ENCODE data around the gene DENND1C. TPM values are rescaled to one million over a fixed set of nuclear protein-coding genes. Genes with fewer than 3 reads are reported as not detected.

The DENND1C gene
- total RNA-seq, 6 experiments from 2014 or later, result 0.90 to 2.7 (median 1.8) TPM

GRCh38 chr19:6427131-6427530 is 54.5 kb downstream of the DENND1C start:
- no peak for ATAC-seq
- DNase-seq, result no peak
- intact Hi-C loops (cut with DNase I), result no loop called here
- WGBS (ENCODE audit: insufficient coverage, low coverage, low lambda C conversion rate, missing lambda C conversion rate), result 94% methylated on average over 7 of the region's 18 CpGs
- no peak for TF ChIP-seq POLR2A (IDR thresholded peaks at IDR 0.05)
- TF ChIP-seq CTCF (IDR thresholded peaks at IDR 0.05), result no peak
- no peaks in the 10 kb centered on the region for H3K36me3 ChIP-seq
- no peaks in the 10 kb centered on the region for H3K9me3 ChIP-seq
- H3K4me1 ChIP-seq, result peaks cover 0 to 16% (median 2%) of the 10 kb centered on the region in 4 donors
- no peak overlapping the region for H3K27ac ChIP-seq
- no peak overlapping the region for H3K4me3 ChIP-seq
- no peaks in the 10 kb centered on the region for H3K27me3 ChIP-seq

- H3K27me3 ChIP-seq, result no peaks in the 10 kb centered on the region
- H3K4me3 ChIP-seq, result peak overlapping the region in 2 of 3 donors; percentile 15 to 37
- H3K27ac ChIP-seq, result peak overlapping the region; percentile 20 to 66 (median 47)
- peaks cover 0 to 3% (median 0%) of the 10 kb centered on the region in 4 donors for H3K36me3 ChIP-seq
- intact Hi-C loops (cut with DNase I), result no loop called here
- no peaks in the 10 kb centered on the region for H3K9me3 ChIP-seq
- H3K4me1 ChIP-seq, result peaks cover 0 to 18% (median 2%) of the 10 kb centered on the region in 4 donors
- TF ChIP-seq CTCF (IDR thresholded peaks at IDR 0.05), result no peak
- no peak for TF ChIP-seq POLR2A (IDR thresholded peaks at IDR 0.05)
- ATAC-seq (no peak), DNase-seq (peak in 1 of 3 donors; percentile 58)
- whole genome bisulfite sequencing (ENCODE audit: insufficient coverage, low coverage, low lambda C conversion rate, missing lambda C conversion rate), result 95% methylated on average over 7 of the region's 21 CpGs
Measured at GRCh38 chr19:6425732-6426620, 55.6 kb downstream of the DENND1C start.

- H3K27ac ChIP-seq, result peak overlapping the region; percentile 20 to 66 (median 47)
- DNase-seq, result peak; percentile 99 to 100 (median 100)
- H3K4me1 ChIP-seq, result peaks cover 0 to 18% (median 2%) of the 10 kb centered on the region in 4 donors
- peak overlapping the region in 2 of 3 donors; percentile 15 to 75 for H3K4me3 ChIP-seq
- H3K36me3 ChIP-seq, result peaks cover 0 to 12% (median 2%) of the 10 kb centered on the region in 4 donors
- intact Hi-C loops (cut with DNase I), result no loop called here
- under 1% methylated on average over 23 of the region's 43 CpGs for WGBS (ENCODE audit: insufficient coverage, low coverage, low lambda C conversion rate, missing lambda C conversion rate)
- H3K9me3 ChIP-seq, result no peaks in the 10 kb centered on the region
- H3K27me3 ChIP-seq, result no peaks in the 10 kb centered on the region
- peak; percentile 89 to 95 (median 92) for ATAC-seq
- TF ChIP-seq POLR2A (IDR thresholded peaks at IDR 0.05) (no peak), CTCF (IDR thresholded peaks at IDR 0.05) (peak in 1 of 4 donors; percentile 15)
Measured at GRCh38 chr19:6424939-6425731, 56.5 kb downstream of the DENND1C start.

- Histone ChIP-seq H3K27me3 (no peaks in the 10 kb centered on the region), H3K4me1 (peaks cover 0 to 18% (median 2%) of the 10 kb centered on the region in 4 donors), H3K27ac (peak within 1 kb of the TSS; percentile 47 to 66 (median 57)), H3K4me3 (peak within 1 kb of the TSS; percentile 64 to 92 (median 75)), H3K9me3 (no peaks in the 10 kb centered on the region), H3K36me3 (peaks cover 0 to 18% (median 6%) of the 10 kb centered on the region in 4 donors)
- WGBS (ENCODE audit: insufficient coverage, low coverage, low lambda C conversion rate, missing lambda C conversion rate), result 0% methylated on average over 6 of the region's 114 CpGs
- no peak for ATAC-seq
- peak; percentile 80 for TF ChIP-seq POLR2A (IDR thresholded peaks at IDR 0.05)
- no peak for TF ChIP-seq CTCF (IDR thresholded peaks at IDR 0.05)
- intact Hi-C loops (cut with DNase I), result no loop called here
- DNase-seq, result peak in 1 of 3 donors; percentile 56
Measured at GRCh38 chr19:6424195-6424938, 57.2 kb downstream of the DENND1C start, which contains the start of gene KHSRP. TSS of gene KHSRP (minus strand) at chr19:6424811. CDS start at chr19:6424701, 110 bp downstream.

Data from right lobe of liver (tissue), 6 donors.